GM23338 (cell line): Measurements from ENCODE around the gene ZNF106. TPM values are rescaled to one million over a fixed set of nuclear protein-coding genes. Genes with fewer than 3 reads are reported as not detected.

Experiments
- ATAC-seq: fragments of 200-7000 bp; cut with Tn5 transposase; 3 replicates; pipeline ENCODE4 v1.9.1; 2020
- DNase-seq: peaks from one replicate; pipeline ENCODE4 v3.0.0-alpha.2; 2015; ENCODE audit warnings: low spot score
- H2AFZ ChIP-seq: fragments of 200-600 bp; sonication (generic); 2 replicates; pipeline ENCODE4 v1.8.0; 2016; ENCODE audit warnings: antibody characterized with exemption, mild to moderate bottlenecking, moderate library complexity
- H3F3A ChIP-seq: fragments of 200-600 bp; sonication (generic); replicated peaks from 2 replicates; pipeline ENCODE4 v1.8.0; 2017; ENCODE audit warnings: antibody characterized with exemption, mixed run types, low read depth
- H3K27ac ChIP-seq: fragments of 200-600 bp; sonication (generic); 2 replicates; pipeline ENCODE4 v1.6.1; 2016; ENCODE audit warnings: low read depth
- H3K27me3 ChIP-seq: fragments of 200-600 bp; sonication (generic); 2 replicates; pipeline ENCODE4 v1.8.0; 2016; ENCODE audit warnings: mild to moderate bottlenecking, mixed run types, moderate library complexity; ENCODE audit not compliant: insufficient read depth
- H3K36me3 ChIP-seq: fragments of 200-600 bp; sonication (generic); 2 replicates; pipeline ENCODE4 v1.8.0; 2016; ENCODE audit warnings: mild to moderate bottlenecking; ENCODE audit not compliant: insufficient read depth
- H3K4me1 ChIP-seq: fragments of 200-600 bp; sonication (generic); 2 replicates; pipeline ENCODE4 v1.8.0; 2016; ENCODE audit warnings: mild to moderate bottlenecking, moderate library complexity; ENCODE audit not compliant: insufficient read depth
- H3K4me2 ChIP-seq: fragments of 200-600 bp; sonication (generic); 2 replicates; pipeline ENCODE4 v1.7.1; 2017; ENCODE audit warnings: mixed run types
- H3K4me3 ChIP-seq: fragments of 200-600 bp; sonication (generic); 2 replicates; pipeline ENCODE4 v1.6.1; 2016; ENCODE audit warnings: mixed run types
- H3K79me2 ChIP-seq: fragments of 200-600 bp; sonication (generic); replicated peaks from 2 replicates; pipeline ENCODE4 v1.8.0; 2017; ENCODE audit warnings: mild to moderate bottlenecking; ENCODE audit not compliant: insufficient read depth
- H3K9me2 ChIP-seq: fragments of 200-600 bp; sonication (generic); 2 replicates; pipeline ENCODE4 v1.8.0; 2017; ENCODE audit not compliant: insufficient read depth
- H4K20me1 ChIP-seq: fragments of 200-600 bp; sonication (generic); replicated peaks from 2 replicates; pipeline ENCODE4 v1.8.0; 2017; ENCODE audit warnings: mild to moderate bottlenecking; ENCODE audit not compliant: insufficient read depth
- H3K27ac Mint-ChIP-seq: 2 replicates; pipeline ENCODE4 v1.8.0; 2020; ENCODE audit warnings: inconsistent platforms, mild to moderate bottlenecking, moderate library complexity, mixed read lengths
- H3K27me3 Mint-ChIP-seq: 3 replicates; pipeline ENCODE4 v1.8.0; 2022; ENCODE audit warnings: low read depth, mild to moderate bottlenecking, moderate library complexity, mixed read lengths, inconsistent platforms; ENCODE audit not compliant: insufficient read depth, poor library complexity
- H3K36me3 Mint-ChIP-seq: 3 replicates; pipeline ENCODE4 v1.8.0; 2021; ENCODE audit warnings: low read depth, mild to moderate bottlenecking, inconsistent platforms, moderate library complexity, mixed read lengths
- H3K4me1 Mint-ChIP-seq: 3 replicates; pipeline ENCODE4 v1.8.0; 2020; ENCODE audit warnings: mild to moderate bottlenecking, inconsistent platforms, mixed read lengths
- H3K4me3 Mint-ChIP-seq: 3 replicates; pipeline ENCODE4 v1.8.0; 2021; ENCODE audit warnings: moderate library complexity, mild to moderate bottlenecking, inconsistent platforms, mixed read lengths
- H3K9me3 Mint-ChIP-seq: 3 replicates; pipeline ENCODE4 v1.8.0; 2020; ENCODE audit warnings: moderate library complexity, mild to moderate bottlenecking, inconsistent platforms, mixed read lengths
- CREB1 ChIP-seq: fragments of 250-450 bp; sonication (Bioruptor Pico); IDR thresholded peaks from 2 replicates; pipeline ENCODE4 v1.5.0; 2020; ENCODE audit warnings: low read depth, mild to moderate bottlenecking, moderate library complexity
- EZH2 ChIP-seq: fragments of 200-600 bp; sonication (generic); IDR thresholded peaks from one replicate; pipeline ENCODE4 v1.8.0; 2017; ENCODE audit warnings: antibody characterized with exemption, mild to moderate bottlenecking, low read depth; ENCODE audit not compliant: unreplicated experiment
- EZH2phosphoT487 ChIP-seq: fragments of 200-600 bp; sonication (generic); IDR thresholded peaks from one replicate; pipeline ENCODE4 v1.8.1; 2018; ENCODE audit warnings: antibody characterized with exemption; ENCODE audit not compliant: unreplicated experiment
- NANOG ChIP-seq: IDR thresholded peaks from 2 replicates; pipeline ENCODE4 v1.6.1; 2016; ENCODE audit warnings: antibody characterized with exemption, borderline replicate concordance
- POLR2AphosphoS5 ChIP-seq: IDR thresholded peaks from 2 replicates; pipeline ENCODE4 v1.6.1; 2016; ENCODE audit warnings: antibody characterized with exemption, low read depth
- STAT1 ChIP-seq: IDR thresholded peaks from one replicate; pipeline ENCODE4 v1.6.1; 2016; ENCODE audit warnings: antibody characterized with exemption; ENCODE audit not compliant: unreplicated experiment
- ZNF114 ChIP-seq: fragments of 250-450 bp; sonication (Bioruptor Pico); IDR thresholded peaks from 2 replicates; pipeline ENCODE4 v1.5.0; 2020; ENCODE audit warnings: mild to moderate bottlenecking, moderate library complexity
- ZNF331 ChIP-seq: fragments of 250-450 bp; sonication (Bioruptor Pico); IDR thresholded peaks from 2 replicates; pipeline ENCODE4 v1.5.0; 2020; ENCODE audit warnings: low read depth, mild to moderate bottlenecking, moderate library complexity
- polyA plus RNA-seq: library from polyadenylated mRNA; unstranded; fragments of >200 nt; fragmentation: Nextera tagmentation; extraction: Ambion mirVana; gene quantifications from 2 replicates; pipeline ENCODE4 v1.2.1, GENCODE V29; 2016
- total RNA-seq: library from RNA; depleted of rRNA; stranded (reverse); fragments of >200 nt; shearing (Covaris generic); gene quantifications from 2 replicates; pipeline ENCODE4 v1.2.3, GENCODE V29; 2014
- TF ChIP-seq, protein P1 (sequence below): IDR thresholded peaks from 2 replicates; pipeline ENCODE4 v1.6.1; 2016; ENCODE audit warnings: antibody characterized with exemption
- TF ChIP-seq, protein P2 (sequence below): fragments of 250-450 bp; sonication (Bioruptor Pico); IDR thresholded peaks from 2 replicates; pipeline ENCODE4 v1.5.0; 2020; ENCODE audit warnings: mild to moderate bottlenecking, moderate library complexity
- TF ChIP-seq, protein P3 (sequence below), 2 experiments: fragments of 200-600 bp in 1 of 2; sonication (generic) in 1 of 2; conservative IDR thresholded peaks; 2 replicates each; pipeline versions ENCODE4 v1.5.1 to v1.6.1; 2016 to 2017; ENCODE audit warnings: antibody characterized with exemption in 2 of 2, low read depth in 2 of 2, mild to moderate bottlenecking in 2 of 2, moderate library complexity in 1 of 2
- TF ChIP-seq, protein P4 (sequence below): IDR thresholded peaks from one replicate; pipeline ENCODE4 v1.6.1; 2018; ENCODE audit warnings: antibody characterized with exemption; ENCODE audit not compliant: unreplicated experiment

The ZNF106 gene
- total and polyA plus RNA-seq, 2 experiments from 2014 or later, result 48.0 to 53.7 TPM

DNA sequence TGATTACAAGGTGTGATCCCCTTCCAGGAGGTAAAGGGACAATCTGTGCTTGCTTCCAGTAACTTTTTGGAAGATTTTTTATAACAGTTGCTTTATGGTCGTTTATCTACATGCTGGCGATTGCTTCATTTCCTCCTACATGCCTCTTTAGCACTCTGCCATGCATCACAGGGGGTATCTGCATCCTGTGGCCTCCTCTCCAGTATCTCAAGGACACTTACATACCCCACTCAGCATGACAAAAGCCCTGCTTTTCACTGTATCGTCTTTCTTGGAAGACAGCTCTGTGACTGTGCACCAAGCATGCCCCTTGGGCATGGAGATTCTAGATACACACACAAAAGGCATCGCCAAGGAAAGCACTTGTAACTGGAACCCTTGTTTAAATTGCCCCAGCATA lies 106.3 kb downstream of the ZNF106 start:
- Mint-ChIP-seq H3K4me3 (no peak overlapping the region; the same call in 2 of the 3 replicates), H3K27me3 (peaks cover 8% of the 10 kb centered on the region), H3K36me3 (no peaks in the 10 kb centered on the region), H3K4me1 (peaks cover 22% of the 10 kb centered on the region), H3K9me3 (peaks cover under 1% of the 10 kb centered on the region; the same call in 2 of the 3 replicates), H3K27ac (no peak overlapping the region)
- Histone ChIP-seq H3K4me3 (no peak overlapping the region), H3K27ac (no peak overlapping the region), H3F3A (no peaks in the 10 kb centered on the region), H3K9me2 (peaks cover 7% of the 10 kb centered on the region; the same call in 1 of the 2 replicates), H2AFZ (0 out of 2 replicates have a peak overlapping the region, but pooled peaks have one; percentile 44), H3K27me3 (no peaks in the 10 kb centered on the region), H3K36me3 (no peaks in the 10 kb centered on the region), H3K4me2 (peak overlapping the region; percentile 50), H3K4me1 (peaks cover 15% of the 10 kb centered on the region), H3K79me2 (no peaks in the 10 kb centered on the region), H4K20me1 (no peaks in the 10 kb centered on the region)
- DNase-seq (peak; percentile 72), ATAC-seq (peak; percentile 78)
- TF ChIP-seq EZH2phosphoT487 (no peak), CREB1 (CRISPR knock-in tag) (no peak), STAT1 (no peak), POLR2AphosphoS5 (no peak), EZH2 (no peak), ZNF331 (CRISPR knock-in tag) (no peak), ZNF114 (CRISPR knock-in tag) (no peak), NANOG (no peak)
- TF ChIP-seq, protein P1, sequence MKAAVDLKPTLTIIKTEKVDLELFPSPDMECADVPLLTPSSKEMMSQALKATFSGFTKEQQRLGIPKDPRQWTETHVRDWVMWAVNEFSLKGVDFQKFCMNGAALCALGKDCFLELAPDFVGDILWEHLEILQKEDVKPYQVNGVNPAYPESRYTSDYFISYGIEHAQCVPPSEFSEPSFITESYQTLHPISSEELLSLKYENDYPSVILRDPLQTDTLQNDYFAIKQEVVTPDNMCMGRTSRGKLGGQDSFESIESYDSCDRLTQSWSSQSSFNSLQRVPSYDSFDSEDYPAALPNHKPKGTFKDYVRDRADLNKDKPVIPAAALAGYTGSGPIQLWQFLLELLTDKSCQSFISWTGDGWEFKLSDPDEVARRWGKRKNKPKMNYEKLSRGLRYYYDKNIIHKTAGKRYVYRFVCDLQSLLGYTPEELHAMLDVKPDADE, result no peak
- TF ChIP-seq, protein P2, sequence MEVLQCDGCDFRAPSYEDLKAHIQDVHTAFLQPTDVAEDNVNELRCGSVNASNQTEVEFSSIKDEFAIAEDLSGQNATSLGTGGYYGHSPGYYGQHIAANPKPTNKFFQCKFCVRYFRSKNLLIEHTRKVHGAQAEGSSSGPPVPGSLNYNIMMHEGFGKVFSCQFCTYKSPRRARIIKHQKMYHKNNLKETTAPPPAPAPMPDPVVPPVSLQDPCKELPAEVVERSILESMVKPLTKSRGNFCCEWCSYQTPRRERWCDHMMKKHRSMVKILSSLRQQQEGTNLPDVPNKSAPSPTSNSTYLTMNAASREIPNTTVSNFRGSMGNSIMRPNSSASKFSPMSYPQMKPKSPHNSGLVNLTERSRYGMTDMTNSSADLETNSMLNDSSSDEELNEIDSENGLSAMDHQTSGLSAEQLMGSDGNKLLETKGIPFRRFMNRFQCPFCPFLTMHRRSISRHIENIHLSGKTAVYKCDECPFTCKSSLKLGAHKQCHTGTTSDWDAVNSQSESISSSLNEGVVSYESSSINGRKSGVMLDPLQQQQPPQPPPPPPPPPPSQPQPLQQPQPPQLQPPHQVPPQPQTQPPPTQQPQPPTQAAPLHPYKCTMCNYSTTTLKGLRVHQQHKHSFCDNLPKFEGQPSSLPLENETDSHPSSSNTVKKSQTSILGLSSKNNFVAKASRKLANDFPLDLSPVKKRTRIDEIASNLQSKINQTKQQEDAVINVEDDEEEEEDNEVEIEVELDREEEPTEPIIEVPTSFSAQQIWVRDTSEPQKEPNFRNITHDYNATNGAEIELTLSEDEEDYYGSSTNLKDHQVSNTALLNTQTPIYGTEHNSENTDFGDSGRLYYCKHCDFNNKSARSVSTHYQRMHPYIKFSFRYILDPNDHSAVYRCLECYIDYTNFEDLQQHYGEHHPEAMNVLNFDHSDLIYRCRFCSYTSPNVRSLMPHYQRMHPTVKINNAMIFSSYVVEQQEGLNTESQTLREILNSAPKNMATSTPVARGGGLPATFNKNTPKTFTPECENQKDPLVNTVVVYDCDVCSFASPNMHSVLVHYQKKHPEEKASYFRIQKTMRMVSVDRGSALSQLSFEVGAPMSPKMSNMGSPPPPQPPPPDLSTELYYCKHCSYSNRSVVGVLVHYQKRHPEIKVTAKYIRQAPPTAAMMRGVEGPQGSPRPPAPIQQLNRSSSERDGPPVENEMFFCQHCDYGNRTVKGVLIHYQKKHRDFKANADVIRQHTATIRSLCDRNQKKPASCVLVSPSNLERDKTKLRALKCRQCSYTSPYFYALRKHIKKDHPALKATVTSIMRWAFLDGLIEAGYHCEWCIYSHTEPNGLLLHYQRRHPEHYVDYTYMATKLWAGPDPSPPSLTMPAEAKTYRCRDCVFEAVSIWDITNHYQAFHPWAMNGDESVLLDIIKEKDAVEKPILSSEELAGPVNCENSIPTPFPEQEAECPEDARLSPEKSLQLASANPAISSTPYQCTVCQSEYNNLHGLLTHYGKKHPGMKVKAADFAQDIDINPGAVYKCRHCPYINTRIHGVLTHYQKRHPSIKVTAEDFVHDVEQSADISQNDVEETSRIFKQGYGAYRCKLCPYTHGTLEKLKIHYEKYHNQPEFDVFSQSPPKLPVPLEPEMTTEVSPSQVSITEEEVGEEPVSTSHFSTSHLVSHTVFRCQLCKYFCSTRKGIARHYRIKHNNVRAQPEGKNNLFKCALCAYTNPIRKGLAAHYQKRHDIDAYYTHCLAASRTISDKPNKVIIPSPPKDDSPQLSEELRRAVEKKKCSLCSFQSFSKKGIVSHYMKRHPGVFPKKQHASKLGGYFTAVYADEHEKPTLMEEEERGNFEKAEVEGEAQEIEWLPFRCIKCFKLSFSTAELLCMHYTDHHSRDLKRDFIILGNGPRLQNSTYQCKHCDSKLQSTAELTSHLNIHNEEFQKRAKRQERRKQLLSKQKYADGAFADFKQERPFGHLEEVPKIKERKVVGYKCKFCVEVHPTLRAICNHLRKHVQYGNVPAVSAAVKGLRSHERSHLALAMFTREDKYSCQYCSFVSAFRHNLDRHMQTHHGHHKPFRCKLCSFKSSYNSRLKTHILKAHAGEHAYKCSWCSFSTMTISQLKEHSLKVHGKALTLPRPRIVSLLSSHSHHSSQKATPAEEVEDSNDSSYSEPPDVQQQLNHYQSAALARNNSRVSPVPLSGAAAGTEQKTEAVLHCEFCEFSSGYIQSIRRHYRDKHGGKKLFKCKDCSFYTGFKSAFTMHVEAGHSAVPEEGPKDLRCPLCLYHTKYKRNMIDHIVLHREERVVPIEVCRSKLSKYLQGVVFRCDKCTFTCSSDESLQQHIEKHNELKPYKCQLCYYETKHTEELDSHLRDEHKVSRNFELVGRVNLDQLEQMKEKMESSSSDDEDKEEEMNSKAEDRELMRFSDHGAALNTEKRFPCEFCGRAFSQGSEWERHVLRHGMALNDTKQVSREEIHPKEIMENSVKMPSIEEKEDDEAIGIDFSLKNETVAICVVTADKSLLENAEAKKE, result no peak
- TF ChIP-seq, protein P3, sequence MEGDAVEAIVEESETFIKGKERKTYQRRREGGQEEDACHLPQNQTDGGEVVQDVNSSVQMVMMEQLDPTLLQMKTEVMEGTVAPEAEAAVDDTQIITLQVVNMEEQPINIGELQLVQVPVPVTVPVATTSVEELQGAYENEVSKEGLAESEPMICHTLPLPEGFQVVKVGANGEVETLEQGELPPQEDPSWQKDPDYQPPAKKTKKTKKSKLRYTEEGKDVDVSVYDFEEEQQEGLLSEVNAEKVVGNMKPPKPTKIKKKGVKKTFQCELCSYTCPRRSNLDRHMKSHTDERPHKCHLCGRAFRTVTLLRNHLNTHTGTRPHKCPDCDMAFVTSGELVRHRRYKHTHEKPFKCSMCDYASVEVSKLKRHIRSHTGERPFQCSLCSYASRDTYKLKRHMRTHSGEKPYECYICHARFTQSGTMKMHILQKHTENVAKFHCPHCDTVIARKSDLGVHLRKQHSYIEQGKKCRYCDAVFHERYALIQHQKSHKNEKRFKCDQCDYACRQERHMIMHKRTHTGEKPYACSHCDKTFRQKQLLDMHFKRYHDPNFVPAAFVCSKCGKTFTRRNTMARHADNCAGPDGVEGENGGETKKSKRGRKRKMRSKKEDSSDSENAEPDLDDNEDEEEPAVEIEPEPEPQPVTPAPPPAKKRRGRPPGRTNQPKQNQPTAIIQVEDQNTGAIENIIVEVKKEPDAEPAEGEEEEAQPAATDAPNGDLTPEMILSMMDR (conservative IDR thresholded peaks at IDR 0.05; ENCODE audit: low read depth in 2 of 2), result no peak
- TF ChIP-seq, protein P4, sequence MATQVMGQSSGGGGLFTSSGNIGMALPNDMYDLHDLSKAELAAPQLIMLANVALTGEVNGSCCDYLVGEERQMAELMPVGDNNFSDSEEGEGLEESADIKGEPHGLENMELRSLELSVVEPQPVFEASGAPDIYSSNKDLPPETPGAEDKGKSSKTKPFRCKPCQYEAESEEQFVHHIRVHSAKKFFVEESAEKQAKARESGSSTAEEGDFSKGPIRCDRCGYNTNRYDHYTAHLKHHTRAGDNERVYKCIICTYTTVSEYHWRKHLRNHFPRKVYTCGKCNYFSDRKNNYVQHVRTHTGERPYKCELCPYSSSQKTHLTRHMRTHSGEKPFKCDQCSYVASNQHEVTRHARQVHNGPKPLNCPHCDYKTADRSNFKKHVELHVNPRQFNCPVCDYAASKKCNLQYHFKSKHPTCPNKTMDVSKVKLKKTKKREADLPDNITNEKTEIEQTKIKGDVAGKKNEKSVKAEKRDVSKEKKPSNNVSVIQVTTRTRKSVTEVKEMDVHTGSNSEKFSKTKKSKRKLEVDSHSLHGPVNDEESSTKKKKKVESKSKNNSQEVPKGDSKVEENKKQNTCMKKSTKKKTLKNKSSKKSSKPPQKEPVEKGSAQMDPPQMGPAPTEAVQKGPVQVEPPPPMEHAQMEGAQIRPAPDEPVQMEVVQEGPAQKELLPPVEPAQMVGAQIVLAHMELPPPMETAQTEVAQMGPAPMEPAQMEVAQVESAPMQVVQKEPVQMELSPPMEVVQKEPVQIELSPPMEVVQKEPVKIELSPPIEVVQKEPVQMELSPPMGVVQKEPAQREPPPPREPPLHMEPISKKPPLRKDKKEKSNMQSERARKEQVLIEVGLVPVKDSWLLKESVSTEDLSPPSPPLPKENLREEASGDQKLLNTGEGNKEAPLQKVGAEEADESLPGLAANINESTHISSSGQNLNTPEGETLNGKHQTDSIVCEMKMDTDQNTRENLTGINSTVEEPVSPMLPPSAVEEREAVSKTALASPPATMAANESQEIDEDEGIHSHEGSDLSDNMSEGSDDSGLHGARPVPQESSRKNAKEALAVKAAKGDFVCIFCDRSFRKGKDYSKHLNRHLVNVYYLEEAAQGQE, result no peak
